ENCODE results near the gene AFAP1. TPM values are rescaled to one million over a fixed set of nuclear protein-coding genes. Genes with fewer than 3 reads are reported as not detected.

AFAP1 gene
- total RNA-seq, 4 donors from 2014 or later, result 8.2 to 22.3 (median 15.2) TPM

- intact Hi-C loops (cut with DNase I; ENCODE audit: low total_unique reads), result no loop called here
- H3K4me3 ChIP-seq (ENCODE audit: low read depth, poor library complexity, severe bottlenecking), result no peak overlapping the region
- TF ChIP-seq POLR2A (IDR thresholded peaks at IDR 0.05) (no peak), CTCF (IDR thresholded peaks at IDR 0.05) (no peak)
- no peak for DNase-seq (ENCODE audit: low spot score in 2 of 2)
- WGBS, 2 donors, result 81 to 87% methylated on average over 7 of the region's 7 CpGs
Observed at GRCh38 chr4:7902101-7902553, 37.5 kb downstream of the AFAP1 start.

GRCh38 chr4:7901311-7901885, 38.3 kb downstream of the AFAP1 start:
- no peak overlapping the region for H3K4me3 ChIP-seq (ENCODE audit: low read depth, poor library complexity, severe bottlenecking)
- TF ChIP-seq POLR2A (IDR thresholded peaks at IDR 0.05) (no peak), CTCF (IDR thresholded peaks at IDR 0.05) (no peak)
- DNase-seq (ENCODE audit: low spot score in 2 of 2), result no peak
- 87 to 90% methylated on average over 13 of the region's 13 CpGs for WGBS, 2 donors
- intact Hi-C loops (cut with DNase I; ENCODE audit: low total_unique reads), result no loop called here

GRCh38 chr4:7900334-7900909, 39.2 kb downstream of the AFAP1 start:
- DNase-seq (ENCODE audit: low spot score in 2 of 2), result no peak
- TF ChIP-seq POLR2A (IDR thresholded peaks at IDR 0.05) (no peak), CTCF (IDR thresholded peaks at IDR 0.05) (no peak)
- H3K4me3 ChIP-seq (ENCODE audit: low read depth, poor library complexity, severe bottlenecking), result no peak overlapping the region
- 75 to 79% methylated on average over 9 of the region's 9 CpGs for WGBS, 2 donors
- intact Hi-C loops (cut with DNase I; ENCODE audit: low total_unique reads), result no loop called here

GRCh38 chr4:7899184-7899869, 40.3 kb downstream of the AFAP1 start:
- WGBS, 2 donors, result 70 to 71% methylated on average over 9 of the region's 9 CpGs
- no peak for DNase-seq (ENCODE audit: low spot score in 2 of 2)
- intact Hi-C loops (cut with DNase I; ENCODE audit: low total_unique reads), result no loop called here
- H3K4me3 ChIP-seq (ENCODE audit: low read depth, poor library complexity, severe bottlenecking), result no peak overlapping the region
- TF ChIP-seq POLR2A (IDR thresholded peaks at IDR 0.05) (no peak), CTCF (IDR thresholded peaks at IDR 0.05) (no peak)

- WGBS, 2 donors, result 88 to 89% methylated on average over 4 of the region's 4 CpGs
- H3K4me3 ChIP-seq (ENCODE audit: low read depth, poor library complexity, severe bottlenecking), result no peak overlapping the region
- no peak for TF ChIP-seq POLR2A (IDR thresholded peaks at IDR 0.05)
- TF ChIP-seq CTCF (IDR thresholded peaks at IDR 0.05), result no peak
- intact Hi-C loops (cut with DNase I; ENCODE audit: low total_unique reads), result no loop called here
- DNase-seq (ENCODE audit: low spot score in 2 of 2), result no peak
Observed at GRCh38 chr4:7898385-7898784, 41.3 kb downstream of the AFAP1 start.

Data from lower leg skin (tissue), 4 donors.